ENCODE measurements around the gene MSI1. TPM values are rescaled to one million over a fixed set of nuclear protein-coding genes. Genes with fewer than 3 reads are reported as not detected.

Gene MSI1
- total RNA-seq, 2 experiments from 2014 or later: 0.78 to 0.90 TPM

DNA sequence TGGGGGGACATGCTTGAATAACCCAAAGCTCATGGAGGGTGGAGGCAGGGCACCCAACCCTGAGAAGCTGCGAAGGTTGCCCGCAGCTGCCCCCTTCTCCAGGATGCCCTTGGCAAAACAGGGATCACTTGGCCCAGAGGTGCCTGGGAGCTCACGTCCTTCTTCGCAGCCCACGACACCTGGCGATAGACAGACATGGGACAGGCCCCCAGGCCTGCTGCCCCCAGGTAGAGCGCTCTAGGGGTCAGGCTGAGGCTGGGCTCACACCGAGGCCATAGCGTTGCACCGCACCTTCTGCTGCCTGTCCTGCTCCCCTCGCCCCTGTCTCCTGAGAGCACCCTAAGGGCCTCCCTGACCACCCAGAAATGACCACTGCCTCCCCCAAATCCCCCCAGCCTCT is 21.2 kb downstream of the MSI1 start:
- H3K4me1 Mint-ChIP-seq (ENCODE audit: low read depth): no peaks in the 10 kb centered on the region
- H3K27me3 Mint-ChIP-seq: no peaks in the 10 kb centered on the region
- no peaks in the 10 kb centered on the region for H3K9me3 Mint-ChIP-seq
- ChIA-PET POLR2A (no interaction called here), CTCF (interaction anchor here (0.7 kb wide), 1 partner anchor 27 kb away, joined by 5 read pairs; no protein-coding TSS in a partner anchor)
- no peaks in the 10 kb centered on the region for H3K36me3 Mint-ChIP-seq (ENCODE audit: low read depth)
- H3K27ac Mint-ChIP-seq: no peak overlapping the region
- TF ChIP-seq, protein P1, sequence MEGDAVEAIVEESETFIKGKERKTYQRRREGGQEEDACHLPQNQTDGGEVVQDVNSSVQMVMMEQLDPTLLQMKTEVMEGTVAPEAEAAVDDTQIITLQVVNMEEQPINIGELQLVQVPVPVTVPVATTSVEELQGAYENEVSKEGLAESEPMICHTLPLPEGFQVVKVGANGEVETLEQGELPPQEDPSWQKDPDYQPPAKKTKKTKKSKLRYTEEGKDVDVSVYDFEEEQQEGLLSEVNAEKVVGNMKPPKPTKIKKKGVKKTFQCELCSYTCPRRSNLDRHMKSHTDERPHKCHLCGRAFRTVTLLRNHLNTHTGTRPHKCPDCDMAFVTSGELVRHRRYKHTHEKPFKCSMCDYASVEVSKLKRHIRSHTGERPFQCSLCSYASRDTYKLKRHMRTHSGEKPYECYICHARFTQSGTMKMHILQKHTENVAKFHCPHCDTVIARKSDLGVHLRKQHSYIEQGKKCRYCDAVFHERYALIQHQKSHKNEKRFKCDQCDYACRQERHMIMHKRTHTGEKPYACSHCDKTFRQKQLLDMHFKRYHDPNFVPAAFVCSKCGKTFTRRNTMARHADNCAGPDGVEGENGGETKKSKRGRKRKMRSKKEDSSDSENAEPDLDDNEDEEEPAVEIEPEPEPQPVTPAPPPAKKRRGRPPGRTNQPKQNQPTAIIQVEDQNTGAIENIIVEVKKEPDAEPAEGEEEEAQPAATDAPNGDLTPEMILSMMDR (IDR thresholded peaks at IDR 0.05): no peak
- intact Hi-C loops (cut with micrococcal nuclease): no loop called here
- no peak for DNase-seq
- no peak overlapping the region for H3K4me3 Mint-ChIP-seq
- ATAC-seq: no peak

DNA sequence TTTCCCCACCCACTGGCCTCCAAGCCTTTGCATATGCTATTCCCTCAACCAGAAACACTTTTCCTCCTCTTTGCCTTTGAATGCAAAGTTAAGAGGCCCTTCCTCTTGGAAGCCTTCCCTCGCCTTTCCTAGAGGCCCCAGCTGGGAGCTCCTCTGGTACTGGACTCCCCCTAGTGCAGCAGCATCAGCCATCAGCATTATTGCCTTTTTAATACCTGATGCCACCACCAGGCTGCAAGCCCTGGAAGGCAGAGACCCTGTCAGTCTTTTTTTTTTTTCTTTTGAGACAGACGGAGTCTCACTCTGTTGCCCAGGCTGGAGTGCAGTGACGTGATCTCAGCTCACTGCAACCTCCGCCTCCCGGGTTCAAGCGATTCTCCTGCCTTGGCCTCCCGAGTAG is 22.3 kb downstream of the MSI1 start:
- H3K9me3 Mint-ChIP-seq: no peaks in the 10 kb centered on the region
- H3K4me3 Mint-ChIP-seq: no peak overlapping the region
- POLR2A ChIA-PET: no interaction called here
- no peaks in the 10 kb centered on the region for H3K36me3 Mint-ChIP-seq (ENCODE audit: low read depth)
- TF ChIP-seq, protein P1 (IDR thresholded peaks at IDR 0.05): no peak
- intact Hi-C loops (cut with micrococcal nuclease): no loop called here
- no peak overlapping the region for H3K27ac Mint-ChIP-seq
- CTCF ChIA-PET: interaction anchor here (0.6 kb wide), 1 partner anchor 32 kb away, joined by 3 read pairs; no protein-coding TSS in a partner anchor
- no peaks in the 10 kb centered on the region for H3K27me3 Mint-ChIP-seq
- ATAC-seq: no peak
- no peak for DNase-seq
- no peaks in the 10 kb centered on the region for H3K4me1 Mint-ChIP-seq (ENCODE audit: low read depth)

DNA sequence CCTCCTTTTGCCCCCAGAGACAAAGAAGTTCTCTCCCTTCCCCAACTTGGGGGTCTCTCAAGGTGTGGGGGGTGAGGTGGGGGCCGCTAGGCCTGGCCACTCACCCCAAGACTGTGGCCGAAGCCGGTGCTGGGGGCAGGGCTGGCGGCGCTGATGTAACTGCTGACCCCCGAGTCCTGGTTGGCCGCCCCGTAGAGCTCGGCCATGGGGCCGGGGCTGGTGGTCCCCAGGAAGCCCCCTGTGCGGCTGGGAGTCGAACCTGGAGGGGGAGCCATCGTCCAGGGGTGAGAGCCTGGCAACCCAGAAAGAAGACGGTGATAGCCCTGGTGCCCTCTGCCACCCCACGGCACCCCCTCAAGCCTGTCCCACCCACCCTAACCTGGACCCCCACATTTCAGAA is 22.9 kb downstream of the MSI1 start:
- Mint-ChIP-seq H3K9me3 (no peaks in the 10 kb centered on the region), H3K4me3 (no peak overlapping the region), H3K27me3 (no peaks in the 10 kb centered on the region), H3K36me3 (ENCODE audit: low read depth) (no peaks in the 10 kb centered on the region), H3K4me1 (ENCODE audit: low read depth) (no peaks in the 10 kb centered on the region), H3K27ac (no peak overlapping the region)
- ChIA-PET CTCF (no interaction called here), POLR2A (no interaction called here)
- ATAC-seq (no peak), DNase-seq (no peak)
- intact Hi-C loops (cut with micrococcal nuclease): no loop called here
- TF ChIP-seq, protein P1 (IDR thresholded peaks at IDR 0.05): no peak

DNA sequence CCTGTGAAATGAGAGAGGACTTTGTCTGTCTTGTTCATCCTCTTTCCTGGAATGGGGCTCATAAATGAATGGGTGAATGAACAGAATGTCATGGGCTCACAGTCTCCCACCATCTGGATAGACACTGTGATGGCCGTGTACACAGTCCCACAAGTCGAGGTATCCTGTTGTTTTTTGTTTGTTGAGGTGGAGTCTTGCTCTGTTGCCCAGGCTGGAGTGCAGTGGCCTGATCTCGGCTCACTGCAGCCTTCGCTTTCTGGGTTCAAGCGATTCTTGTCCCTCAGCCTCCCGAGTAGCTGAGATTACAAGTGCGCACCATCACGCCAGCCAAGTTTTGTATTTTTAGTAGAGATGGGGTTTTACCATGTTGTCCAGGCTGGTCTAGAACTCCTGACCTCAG is 25.3 kb downstream of the MSI1 start:
- H3K9me3 Mint-ChIP-seq: peaks cover under 1% of the 10 kb centered on the region
- ChIA-PET CTCF (no interaction called here), POLR2A (no interaction called here)
- no peaks in the 10 kb centered on the region for H3K4me1 Mint-ChIP-seq (ENCODE audit: low read depth)
- H3K27ac Mint-ChIP-seq: no peak overlapping the region
- H3K36me3 Mint-ChIP-seq (ENCODE audit: low read depth): no peaks in the 10 kb centered on the region
- H3K4me3 Mint-ChIP-seq: no peak overlapping the region
- DNase-seq (no peak), ATAC-seq (no peak)
- intact Hi-C loops (cut with micrococcal nuclease): no loop called here
- H3K27me3 Mint-ChIP-seq: peaks cover 2% of the 10 kb centered on the region
- TF ChIP-seq, protein P1 (IDR thresholded peaks at IDR 0.05): no peak

DNA sequence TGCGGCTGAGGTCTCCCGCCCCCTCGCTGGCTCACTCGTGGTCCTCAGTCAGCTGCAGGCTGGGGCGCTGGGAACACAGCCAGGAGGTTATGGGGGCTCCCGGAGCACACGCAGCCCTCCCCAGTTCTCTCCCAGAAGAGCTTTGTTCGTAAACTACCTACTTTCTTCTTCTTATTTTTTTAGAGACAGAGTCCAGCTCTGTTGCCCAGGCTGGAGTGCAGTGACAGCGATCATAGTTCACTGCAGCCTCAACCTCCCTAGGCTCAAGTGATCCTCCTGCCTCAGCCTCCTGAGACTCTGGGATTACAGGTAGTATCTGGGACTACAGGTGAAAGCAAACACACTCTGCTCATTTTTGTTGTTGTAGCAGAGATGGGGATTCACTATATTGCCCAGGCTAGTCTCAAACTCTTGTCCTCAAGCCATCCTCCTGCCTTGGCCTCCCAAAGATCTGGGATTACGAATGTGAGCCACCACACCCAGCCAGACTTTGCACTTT is 25.9 kb downstream of the MSI1 start:
- H3K4me1 Mint-ChIP-seq (ENCODE audit: low read depth): no peaks in the 10 kb centered on the region
- H3K36me3 Mint-ChIP-seq (ENCODE audit: low read depth): no peaks in the 10 kb centered on the region
- intact Hi-C loops (cut with micrococcal nuclease): no loop called here
- peaks cover 2% of the 10 kb centered on the region for H3K27me3 Mint-ChIP-seq
- TF ChIP-seq, protein P1 (IDR thresholded peaks at IDR 0.05): no peak
- POLR2A ChIA-PET: no interaction called here
- H3K9me3 Mint-ChIP-seq: peaks cover 3% of the 10 kb centered on the region
- no peak overlapping the region for H3K4me3 Mint-ChIP-seq
- no peak overlapping the region for H3K27ac Mint-ChIP-seq
- CTCF ChIA-PET: no interaction called here
- ATAC-seq (no peak), DNase-seq (no peak)
